CD4-positive, alpha-beta T cell treated with Interleukin-17A for 4 hours (primary cell): ENCODE data around the gene GALNS.

Experiments
- DNase-seq: peaks from one replicate; pipeline ENCODE4 v3.0.0-alpha.2; 2020; ENCODE audit warnings: mixed read lengths

Gene GALNS

GRCh38 chr16:88855176-88855575 is 1.6 kb downstream of the GALNS start:
- DNase-seq, result no peak

- peak; percentile 35 for DNase-seq
Observed at GRCh38 chr16:88854306-88855111, 2.2 kb downstream of the GALNS start.

GRCh38 chr16:88853325-88853941 is 3.3 kb downstream of the GALNS start:
- no peak for DNase-seq

GRCh38 chr16:88851616-88852015 is 5.1 kb downstream of the GALNS start:
- DNase-seq, result no peak

GRCh38 chr16:88850531-88851199 is 6.1 kb downstream of the GALNS start:
- no peak for DNase-seq

- DNase-seq, result no peak
Observed at GRCh38 chr16:88848557-88848956, 8.2 kb downstream of the GALNS start.

- no peak for DNase-seq
Observed at GRCh38 chr16:88847654-88848053, 9.1 kb downstream of the GALNS start.

GRCh38 chr16:88846088-88846487 is 10.7 kb downstream of the GALNS start:
- DNase-seq, result no peak

- no peak for DNase-seq
Observed at GRCh38 chr16:88844419-88845036, 12.2 kb downstream of the GALNS start.

GRCh38 chr16:88843256-88843655 is 13.5 kb downstream of the GALNS start:
- no peak for DNase-seq

- no peak for DNase-seq
Observed at GRCh38 chr16:88842806-88843205, 13.9 kb downstream of the GALNS start.

GRCh38 chr16:88842308-88842756 is 14.4 kb downstream of the GALNS start:
- DNase-seq, result no peak

- no peak for DNase-seq
Observed at GRCh38 chr16:88841521-88842307, 15.0 kb downstream of the GALNS start.

GRCh38 chr16:88840600-88841215 is 16.0 kb downstream of the GALNS start:
- no peak for DNase-seq

GRCh38 chr16:88839745-88840599 is 16.8 kb downstream of the GALNS start:
- no peak for DNase-seq

- DNase-seq, result no peak
Observed at GRCh38 chr16:88839026-88839529, 17.7 kb downstream of the GALNS start.

GRCh38 chr16:88838566-88838965 is 18.2 kb downstream of the GALNS start:
- no peak for DNase-seq

GRCh38 chr16:88837806-88838205 is 18.9 kb downstream of the GALNS start:
- no peak for DNase-seq

GRCh38 chr16:88836791-88837190 is 20.0 kb downstream of the GALNS start:
- no peak for DNase-seq

- DNase-seq, result no peak
Observed at GRCh38 chr16:88835818-88836217, 20.9 kb downstream of the GALNS start.

GRCh38 chr16:88835383-88835782 is 21.4 kb downstream of the GALNS start:
- no peak for DNase-seq
